Keratinocyte (primary cell): ENCODE measurements around the gene CACNA1C. TPM values are rescaled to one million over a fixed set of nuclear protein-coding genes. Genes with fewer than 3 reads are reported as not detected.

Source experiments
- DNase-seq: peaks from one replicate; pipeline ENCODE4 v3.0.0-alpha.2; 2011; ENCODE audit warnings: low read depth, missing footprints, low spot score
- FAIRE-seq: peaks from 2 replicates; lab custom pipeline; 2011; peaks lifted over from hg19 to GRCh38; lab: Jason Lieb, UNC
- H2AFZ ChIP-seq: 2 replicates; pipeline ENCODE4 v1.6.0; 2012; ENCODE audit warnings: low read length, control low read depth, inconsistent platforms; ENCODE audit not compliant: control insufficient read depth
- H3K27ac ChIP-seq: 2 replicates; pipeline ENCODE4 v1.5.1; 2011; ENCODE audit warnings: low read length; ENCODE audit not compliant: control insufficient read depth, insufficient read depth
- H3K27me3 ChIP-seq: 3 replicates; pipeline ENCODE4 v1.6.0; 2011; ENCODE audit warnings: low read length; ENCODE audit not compliant: control insufficient read depth, insufficient read depth; ENCODE audit errors: extremely low read depth
- H3K36me3 ChIP-seq, 2 experiments: 2 replicates in 1 of 2; 3 replicates in 1 of 2; pipeline ENCODE4 v1.5.1; 2011; ENCODE audit warnings: low read length in 2 of 2, mild to moderate bottlenecking in 1 of 2; ENCODE audit not compliant: control insufficient read depth in 2 of 2, insufficient read depth in 2 of 2; ENCODE audit errors: extremely low read depth in 1 of 2
- H3K4me1 ChIP-seq: 3 replicates; pipeline ENCODE4 v1.5.1; 2011; ENCODE audit warnings: low read length; ENCODE audit not compliant: control insufficient read depth, insufficient read depth; ENCODE audit errors: extremely low read depth
- H3K4me2 ChIP-seq: 3 replicates; pipeline ENCODE4 v1.6.0; 2011; ENCODE audit warnings: low read depth, low read length; ENCODE audit not compliant: control insufficient read depth, insufficient read depth; ENCODE audit errors: extremely low read depth
- H3K4me3 ChIP-seq, 3 experiments: fragments of 200-600 bp in 1 of 3; sonication (generic) in 1 of 3; 2 replicates in 2 of 3; 3 replicates in 1 of 3; pipeline ENCODE4 v1.5.1; 2011 to 2016; ENCODE audit warnings: low read length in 3 of 3, mild to moderate bottlenecking in 3 of 3, control low read depth in 2 of 3, inconsistent platforms in 1 of 3, low read depth in 1 of 3, mixed read lengths in 1 of 3, mixed run types in 1 of 3, moderate library complexity in 1 of 3; ENCODE audit not compliant: control insufficient read depth in 2 of 3, insufficient read depth in 2 of 3; ENCODE audit errors: extremely low read depth in 1 of 3
- H3K79me2 ChIP-seq: 2 replicates; pipeline ENCODE4 v1.6.0; 2012; ENCODE audit warnings: low read length; ENCODE audit not compliant: control insufficient read depth, insufficient read depth
- H3K9ac ChIP-seq: 3 replicates; pipeline ENCODE4 v1.6.0; 2011; ENCODE audit warnings: low read length; ENCODE audit not compliant: control insufficient read depth, insufficient read depth; ENCODE audit errors: extremely low read depth
- H3K9me1 ChIP-seq: 3 replicates; pipeline ENCODE4 v1.6.0; 2011; ENCODE audit warnings: low read length; ENCODE audit not compliant: control insufficient read depth, insufficient read depth; ENCODE audit errors: extremely low read depth
- H3K9me3 ChIP-seq: 2 replicates; pipeline ENCODE4 v1.5.1; 2012; ENCODE audit warnings: low read depth, low read length; ENCODE audit not compliant: control insufficient read depth
- H4K20me1 ChIP-seq: 3 replicates; pipeline ENCODE4 v1.6.0; 2011; ENCODE audit warnings: low read length; ENCODE audit not compliant: control insufficient read depth, insufficient read depth; ENCODE audit errors: extremely low read depth
- CTCF ChIP-seq, 3 experiments: IDR thresholded peaks in 1 of 3; conservative IDR thresholded peaks in 1 of 3; optimal IDR thresholded peaks in 1 of 3; 2 replicates in 2 of 3; 3 replicates in 1 of 3; pipeline versions ENCODE3 to v1.5.1; 2011; ENCODE audit warnings: low read length in 3 of 3, mild to moderate bottlenecking in 3 of 3, moderate library complexity in 2 of 3, control low read depth in 1 of 3, inconsistent platforms in 1 of 3; ENCODE audit not compliant: insufficient read depth in 2 of 3; ENCODE audit errors: extremely low read depth in 1 of 3
- EZH2 ChIP-seq: IDR thresholded peaks from one replicate; pipeline ENCODE4 v1.6.1; 2012; ENCODE audit warnings: inconsistent platforms, mild to moderate bottlenecking, low read length, moderate library complexity
- dilution Hi-C: fragments of 300-500 bp; cut with MboI; formaldehyde crosslinking; loops from one replicate; pipeline ENCODE4 v1.7.0; 2020; ENCODE audit warnings: low sequenced_read_pairs; ENCODE audit not compliant: extremely low pct_ligation_motif_present
- polyA plus RNA-seq, 5 experiments: library from polyadenylated mRNA; depleted of rRNA in 3 of 5; stranded (reverse) in 3 of 5; stranded (forward) in 1 of 5; unstranded in 1 of 5; fragments of >200 nt; gene quantifications; 1 replicate in 1 of 5; 2 replicates in 3 of 5; 3 replicates in 1 of 5; pipeline versions ENCODE4 v1.2.1 to v1.2.3, GENCODE V29; 2011 to 2012; ENCODE audit warnings: missing spikeins in 2 of 5, low read depth in 1 of 5, low replicate concordance in 1 of 5

Gene CACNA1C
- polyA plus RNA-seq, 1 donor (not counting 4 experiments of a cell fraction or from before 2014, with no cell fraction given) = not detected

- H3K4me1 ChIP-seq = no peaks in the 10 kb centered on the region
- no peaks in the 10 kb centered on the region for H3K79me2 ChIP-seq
These were observed 271.6 kb downstream of the CACNA1C start for GRCh38 chr12:2324387-2324786.

DNA sequence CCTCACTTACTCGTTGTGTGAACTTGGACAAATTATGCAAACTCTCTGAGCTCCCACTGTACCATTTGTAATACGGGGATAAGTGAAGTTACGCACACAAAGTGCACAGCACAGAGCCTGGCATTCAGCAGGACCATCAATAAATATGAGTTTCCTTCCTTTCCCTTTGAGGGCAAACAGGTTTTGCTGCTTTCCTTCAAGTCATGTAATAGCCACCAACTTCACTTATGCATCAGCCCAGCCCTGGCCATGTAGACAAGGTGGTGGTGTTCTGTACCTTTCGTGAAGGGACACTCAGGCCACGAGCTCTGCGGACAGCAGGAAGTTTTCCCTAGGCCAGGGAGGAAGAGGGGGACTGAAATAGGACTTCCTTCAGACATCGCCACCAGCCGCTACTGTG lies 272.7 kb downstream of the CACNA1C start:
- dilution Hi-C loops = no loop called here
- no peaks in the 10 kb centered on the region for H4K20me1 ChIP-seq
- no peak for FAIRE-seq

More at GRCh38 chr12:2324387-2324786, 271.6 kb downstream of the CACNA1C start:
- no peaks in the 10 kb centered on the region for H3K9me1 ChIP-seq
- H3K27me3 ChIP-seq = peaks cover 11% of the 10 kb centered on the region
- H3K9me3 ChIP-seq = no peaks in the 10 kb centered on the region
- TF ChIP-seq EZH2 = no peak
- TF ChIP-seq CTCF (optimal IDR thresholded peaks at IDR 0.05 in 1 of 3, IDR thresholded peaks at IDR 0.05 in 1 of 3, conservative IDR thresholded peaks at IDR 0.05 in 1 of 3; ENCODE audit: extremely low read depth in 1 of 3, insufficient read depth in 2 of 3, low read length in 3 of 3) = no peak
- no peak overlapping the region for H2AFZ ChIP-seq
- no peaks in the 10 kb centered on the region for H4K20me1 ChIP-seq
- DNase-seq = no peak
- H3K9ac ChIP-seq = no peak overlapping the region
- no peak overlapping the region for H3K4me2 ChIP-seq
- H3K4me3 ChIP-seq = no peak overlapping the region
- no peaks in the 10 kb centered on the region for H3K36me3 ChIP-seq
- no peak for FAIRE-seq
- H3K27ac ChIP-seq = no peak overlapping the region
- dilution Hi-C loops = no loop called here

More for the DNA sequence above, 272.7 kb downstream of the CACNA1C start:
- H2AFZ ChIP-seq = no peak overlapping the region
- TF ChIP-seq EZH2 = no peak
- TF ChIP-seq CTCF (optimal IDR thresholded peaks at IDR 0.05 in 1 of 3, IDR thresholded peaks at IDR 0.05 in 1 of 3, conservative IDR thresholded peaks at IDR 0.05 in 1 of 3; ENCODE audit: extremely low read depth in 1 of 3, insufficient read depth in 2 of 3, low read length in 3 of 3) = no peak
- no peak overlapping the region for H3K4me3 ChIP-seq
- H3K9me3 ChIP-seq = no peaks in the 10 kb centered on the region
- H3K27me3 ChIP-seq = peaks cover 11% of the 10 kb centered on the region
- H3K9ac ChIP-seq = no peak overlapping the region
- DNase-seq = no peak
- no peaks in the 10 kb centered on the region for H3K9me1 ChIP-seq
- H3K36me3 ChIP-seq = no peaks in the 10 kb centered on the region
- H3K4me2 ChIP-seq = no peak overlapping the region
- H3K4me1 ChIP-seq = no peaks in the 10 kb centered on the region
- H3K27ac ChIP-seq = no peak overlapping the region
- H3K79me2 ChIP-seq = no peaks in the 10 kb centered on the region
